ENCODE results near the gene SLC26A4.

GRCh38 chr7:107696330-107696946, 35.8 kb downstream of the SLC26A4 start:
- TF ChIP-seq POLR2AphosphoS5 (IDR thresholded peaks at IDR 0.05) = no peak
- TF ChIP-seq CTCF (IDR thresholded peaks at IDR 0.05) = no peak
- TF ChIP-seq POLR2A (IDR thresholded peaks at IDR 0.05) = no peak
